ENCODE measurements around the gene ADRA1B. TPM values are rescaled to one million over a fixed set of nuclear protein-coding genes. Genes with fewer than 3 reads are reported as not detected.

ADRA1B gene
- total and polyA plus RNA-seq, 9 donors, result 0.11 to 0.34 (median 0.24) TPM

Other genes starting within 250 kb of the ADRA1B start
- gene TTC1, start 92.7 kb downstream of the ADRA1B start, total RNA-seq, result 44.4 TPM
- gene TTC1, start 92.7 kb downstream of the ADRA1B start, polyA plus RNA-seq (ENCODE audit: insufficient read depth in 1 of 8, insufficient read length in 8 of 8, low replicate concordance in 1 of 8), result 10 to 100 TPM; 41.3 to 47.5 (median 44.6) TPM
- 19.1 TPM for gene PWWP2A, start 203.0 kb downstream of the ADRA1B start, total RNA-seq
- gene PWWP2A, start 203.0 kb downstream of the ADRA1B start, polyA plus RNA-seq (ENCODE audit: insufficient read depth in 1 of 8, insufficient read length in 8 of 8, low replicate concordance in 1 of 8), result 10 to 100 TPM; 12.1 to 15.5 (median 14.0) TPM